Activated CD8-positive, alpha-beta T cell treated with anti-CD3 and anti-CD28 coated beads for 36 hours (primary cell): ENCODE data around the gene MRPL41. TPM values are rescaled to one million over a fixed set of nuclear protein-coding genes. Genes with fewer than 3 reads are reported as not detected.
"Not testable (repeated sequence)": the region's sequence is repeated elsewhere in the genome, so short reads cannot be mapped to it uniquely, and the experiment has no call there.

ENCODE experiments used
- ATAC-seq: fragments of 200-7000 bp; cut with Tn5 transposase; one replicate; pipeline ENCODE4 v1.10.0; 2021; ENCODE audit warnings: mild to moderate bottlenecking, moderate library complexity
- CTCF ChIA-PET: fragments of 350-600 bp; sonication (Branson Sonifier 250); formaldehyde crosslinking; loops from one replicate; lab custom pipeline; 2021; ENCODE audit warnings: antibody characterized with exemption; lab: Charles Lee
- POLR2A ChIA-PET: fragments of 350-600 bp; sonication (Branson Sonifier 250); formaldehyde crosslinking; loops from one replicate; lab custom pipeline; 2021; ENCODE audit warnings: antibody characterized with exemption; lab: Charles Lee
- DNase-seq: peaks from one replicate; pipeline ENCODE4 v3.0.0-alpha.2; 2020
- H3K27ac Mint-ChIP-seq: one replicate; pipeline ENCODE4 v1.8.0; 2021; ENCODE audit warnings: mild to moderate bottlenecking, mixed read lengths
- H3K27me3 Mint-ChIP-seq: one replicate; pipeline ENCODE4 v1.8.0; 2021; ENCODE audit warnings: mixed read lengths
- H3K36me3 Mint-ChIP-seq: one replicate; pipeline ENCODE4 v1.8.0; 2021; ENCODE audit warnings: low read depth, mixed read lengths
- H3K4me1 Mint-ChIP-seq: one replicate; pipeline ENCODE4 v1.8.0; 2021; ENCODE audit warnings: low read depth, mixed read lengths
- H3K4me3 Mint-ChIP-seq: one replicate; pipeline ENCODE4 v1.8.0; 2021; ENCODE audit warnings: mild to moderate bottlenecking, moderate library complexity, mixed read lengths
- H3K9me3 Mint-ChIP-seq: one replicate; pipeline ENCODE4 v1.8.0; 2021; ENCODE audit warnings: mixed read lengths
- CTCF ChIP-seq: fragments of 200-600 bp; IDR thresholded peaks from one replicate; pipeline ENCODE4 v1.8.0; 2022; ENCODE audit warnings: antibody characterized with exemption, mild to moderate bottlenecking
- intact Hi-C: fragments of 100-400 bp; cut with micrococcal nuclease; formaldehyde crosslinking; loops from one replicate; pipeline ENCODE4 v1.10.0; 2022
- total RNA-seq, 2 experiments: library from RNA; stranded (reverse); gene quantifications; one replicate each; pipeline ENCODE4 v1.2.3, GENCODE V29; 2021

MRPL41 gene
- total RNA-seq, 2 experiments from 2014 or later, result 42.8 to 43.9 TPM

DNA sequence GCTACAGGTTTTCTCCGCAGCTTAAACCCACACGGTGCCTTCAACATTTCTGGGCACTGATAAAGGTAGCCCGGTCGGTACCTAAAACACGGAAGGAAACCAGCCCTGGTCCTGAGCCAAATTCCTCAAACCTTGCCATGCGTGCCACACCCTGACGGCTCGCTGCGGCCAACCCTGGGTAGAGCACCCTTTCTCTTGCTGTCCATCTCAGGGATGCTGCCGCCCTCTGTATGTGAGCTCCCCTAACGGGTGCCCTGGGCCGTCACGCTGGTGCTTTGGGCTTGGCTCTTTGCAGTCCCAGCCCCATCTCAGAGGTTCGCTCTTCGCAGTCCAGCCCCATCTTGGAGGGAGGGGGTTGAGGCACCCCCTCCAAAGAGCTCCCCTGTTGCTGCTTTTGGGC lies 45.4 kb upstream of the MRPL41 start:
- POLR2A ChIA-PET, result interaction anchor here (0.6 kb wide), 1 partner anchor 31 kb away, joined by 3 read pairs; no protein-coding TSS in a partner anchor
- H3K4me1 Mint-ChIP-seq, result peaks cover 8% of the 10 kb centered on the region
- H3K27ac Mint-ChIP-seq, result no peak overlapping the region
- TF ChIP-seq CTCF, result no peak
- DNase-seq (no peak), ATAC-seq (no peak)
- no peak overlapping the region for H3K4me3 Mint-ChIP-seq
- no peaks in the 10 kb centered on the region for H3K27me3 Mint-ChIP-seq
- intact Hi-C loops, result no loop called here
- peaks cover 6% of the 10 kb centered on the region for H3K9me3 Mint-ChIP-seq
- CTCF ChIA-PET, result no interaction called here
- H3K36me3 Mint-ChIP-seq, result peaks cover 6% of the 10 kb centered on the region

DNA sequence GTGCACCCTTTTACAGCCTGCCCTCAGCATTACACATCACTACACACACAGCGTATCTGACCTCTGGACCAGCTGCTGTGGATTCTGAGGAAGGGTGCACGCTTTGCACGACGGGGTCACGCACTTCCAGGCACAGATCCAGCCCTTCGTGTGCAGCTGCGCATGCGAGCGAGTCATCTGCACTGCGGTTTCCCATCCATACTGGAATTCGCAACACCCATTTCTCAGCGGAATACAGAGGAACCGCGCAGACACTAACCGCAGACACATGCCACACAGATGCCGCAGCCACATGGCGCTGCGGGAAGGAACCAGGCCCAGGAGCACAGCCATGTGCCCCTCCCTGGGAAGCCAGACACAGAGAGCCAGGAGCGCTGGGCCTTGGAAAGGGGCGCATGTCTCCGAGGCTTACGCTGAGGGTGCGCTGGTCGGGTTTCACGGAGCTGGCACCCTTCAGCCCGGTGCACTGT lies 44.9 kb upstream of the MRPL41 start:
- Mint-ChIP-seq H3K4me3 (no peak overlapping the region), H3K9me3 (peaks cover 5% of the 10 kb centered on the region), H3K27ac (no peak overlapping the region), H3K4me1 (peaks cover 7% of the 10 kb centered on the region), H3K36me3 (peaks cover 6% of the 10 kb centered on the region), H3K27me3 (no peaks in the 10 kb centered on the region)
- ATAC-seq (no peak), DNase-seq (no peak)
- intact Hi-C loops, result no loop called here
- TF ChIP-seq CTCF, result no peak
- CTCF ChIA-PET, result no interaction called here
- POLR2A ChIA-PET, result interaction anchor here (0.6 kb wide), 1 partner anchor 31 kb away, joined by 3 read pairs; no protein-coding TSS in a partner anchor

GRCh38 chr9:137509198-137509597 lies 42.5 kb upstream of the MRPL41 start:
- no peaks in the 10 kb centered on the region for H3K36me3 Mint-ChIP-seq

DNA sequence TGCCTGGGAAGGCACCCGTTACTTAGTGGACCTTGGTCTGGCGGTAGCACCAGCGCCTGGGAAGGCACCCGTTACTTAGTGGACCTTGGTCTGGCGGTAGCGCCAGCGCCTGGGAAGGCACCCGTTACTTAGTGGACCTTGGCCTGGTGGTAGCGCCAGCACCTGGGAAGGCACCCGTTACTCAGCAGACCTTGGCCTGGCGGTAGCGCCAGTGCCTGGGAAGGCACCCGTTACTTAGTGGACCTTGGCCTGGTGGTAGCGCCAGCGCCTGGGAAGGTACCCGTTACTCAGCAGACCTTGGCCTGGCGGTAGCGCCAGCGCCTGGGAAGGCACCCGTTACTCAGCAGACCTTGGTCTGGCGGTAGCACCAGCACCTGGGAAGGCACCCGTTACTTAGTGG lies 40.6 kb upstream of the MRPL41 start:
- H3K27me3 Mint-ChIP-seq, POLR2A ChIA-PET, ATAC-seq, H3K36me3 Mint-ChIP-seq, intact Hi-C loops, H3K9me3 Mint-ChIP-seq, H3K4me1 Mint-ChIP-seq, DNase-seq, H3K4me3 Mint-ChIP-seq, H3K27ac Mint-ChIP-seq, CTCF ChIA-PET: not testable (repeated sequence)

More at GRCh38 chr9:137509198-137509597, 42.5 kb upstream of the MRPL41 start:
- Mint-ChIP-seq H3K4me1 (peaks cover 2% of the 10 kb centered on the region), H3K4me3 (no peak overlapping the region), H3K9me3 (no peaks in the 10 kb centered on the region), H3K27ac (no peak overlapping the region), H3K27me3 (no peaks in the 10 kb centered on the region)
- ATAC-seq, result no peak
- ChIA-PET CTCF (interaction anchor here (1.0 to 2.3 kb wide), 6 partner anchors 14 to 86 kb away, joined by 3 to 6 read pairs (median 5); partner anchors contain the start of genes EXD3 and NOXA1), POLR2A (interaction anchor here (0.6 kb wide), 1 partner anchor 149 kb away, joined by 3 read pairs; no protein-coding TSS in a partner anchor)
- no peak for TF ChIP-seq CTCF
- DNase-seq, result no peak
- intact Hi-C loops, result no loop called here

GRCh38 chr9:137511758-137512463 lies 39.8 kb upstream of the MRPL41 start:
- ChIA-PET CTCF (no interaction called here), POLR2A (no interaction called here)
- no peaks in the 10 kb centered on the region for H3K27me3 Mint-ChIP-seq
- no peaks in the 10 kb centered on the region for H3K36me3 Mint-ChIP-seq
- H3K4me1 Mint-ChIP-seq, result peaks cover 2% of the 10 kb centered on the region
- no peak overlapping the region for H3K27ac Mint-ChIP-seq
- intact Hi-C loops, result no loop called here
- H3K4me3 Mint-ChIP-seq, result no peak overlapping the region
- H3K9me3 Mint-ChIP-seq, result no peaks in the 10 kb centered on the region
- DNase-seq, result no peak
- no peak for TF ChIP-seq CTCF
- ATAC-seq, result no peak

DNA sequence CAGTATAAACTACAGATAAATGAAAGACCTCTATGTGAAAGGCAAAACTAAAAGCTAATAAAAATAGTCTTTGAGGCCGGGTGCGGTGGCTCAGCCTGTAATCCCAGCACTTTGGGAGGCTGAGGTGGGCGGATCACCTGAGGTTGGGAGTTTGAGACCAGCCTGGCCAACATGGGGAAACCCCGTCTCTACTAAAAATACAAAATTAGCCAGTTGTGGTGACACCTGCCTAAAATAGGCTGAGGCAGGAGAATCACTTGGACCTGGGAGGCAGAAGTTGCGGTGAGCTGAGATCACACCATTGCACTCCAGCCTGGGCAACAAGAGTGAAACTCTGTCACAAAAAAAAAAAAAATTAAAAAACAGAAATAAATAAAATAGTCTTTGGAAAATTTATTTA lies 38.5 kb upstream of the MRPL41 start:
- H3K9me3 Mint-ChIP-seq, H3K36me3 Mint-ChIP-seq, DNase-seq, H3K4me1 Mint-ChIP-seq, H3K27me3 Mint-ChIP-seq, H3K27ac Mint-ChIP-seq, H3K4me3 Mint-ChIP-seq, intact Hi-C loops, ATAC-seq: not testable (repeated sequence)
- POLR2A ChIA-PET, result interaction anchor here (0.7 kb wide), 1 partner anchor 189 kb away, joined by 3 read pairs; no protein-coding TSS in a partner anchor
- CTCF ChIA-PET, result interaction anchor here (1.3 kb wide), 1 partner anchor 9 kb away, joined by 4 read pairs; no protein-coding TSS in a partner anchor

- intact Hi-C loops, ATAC-seq, H3K36me3 Mint-ChIP-seq, H3K4me3 Mint-ChIP-seq, POLR2A ChIA-PET, H3K9me3 Mint-ChIP-seq, H3K27ac Mint-ChIP-seq, H3K4me1 Mint-ChIP-seq, DNase-seq, H3K27me3 Mint-ChIP-seq: not testable (repeated sequence)
- CTCF ChIA-PET, result interaction anchor here (1.3 kb wide), 1 partner anchor 9 kb away, joined by 4 read pairs; no protein-coding TSS in a partner anchor
Measured at GRCh38 chr9:137513801-137514570, 37.7 kb upstream of the MRPL41 start.
